Stimulated activated CD4-positive, alpha-beta T cell treated with anti-CD3 and anti-CD28 coated beads, TNF-alpha, amount 100 ng/mL, for 48 hours (primary cell): ENCODE results near the gene IGSF21.

Source experiments
- DNase-seq, 3 donors: peaks; one replicate each; pipeline ENCODE4 v3.0.0-alpha.2; 2020; ENCODE audit warnings: low read depth in 3 of 3

Gene IGSF21

DNA sequence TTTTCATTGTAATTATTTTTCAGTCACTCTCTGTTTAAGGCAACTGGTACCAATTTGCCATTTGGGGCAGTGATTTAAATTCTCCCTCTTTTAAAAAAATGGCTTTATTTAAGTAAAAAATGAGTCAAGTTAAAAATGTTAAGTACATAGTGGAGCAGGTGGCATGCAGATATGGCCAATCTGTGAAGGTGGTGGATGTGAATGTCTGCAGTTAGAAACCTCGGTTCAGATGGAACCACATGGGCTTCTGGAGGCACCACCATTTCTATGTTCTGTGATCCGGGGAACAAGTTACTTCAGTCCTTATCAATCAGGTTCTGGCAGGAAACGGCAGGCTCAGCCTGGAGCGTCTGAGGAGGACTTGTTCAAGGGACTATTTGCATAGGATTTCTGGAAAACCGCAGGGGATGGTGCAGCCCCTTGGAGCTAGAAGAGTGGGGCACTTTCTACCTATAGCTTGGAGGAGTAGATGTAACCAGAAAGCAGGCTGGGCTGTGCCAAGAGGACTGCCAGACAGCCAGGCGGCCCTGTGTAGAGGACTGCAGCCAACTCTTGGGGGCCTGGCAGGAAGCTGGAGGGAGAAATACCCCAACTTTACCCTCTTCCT is 12.3 kb downstream of the IGSF21 start:
- DNase-seq, result no peak

DNA sequence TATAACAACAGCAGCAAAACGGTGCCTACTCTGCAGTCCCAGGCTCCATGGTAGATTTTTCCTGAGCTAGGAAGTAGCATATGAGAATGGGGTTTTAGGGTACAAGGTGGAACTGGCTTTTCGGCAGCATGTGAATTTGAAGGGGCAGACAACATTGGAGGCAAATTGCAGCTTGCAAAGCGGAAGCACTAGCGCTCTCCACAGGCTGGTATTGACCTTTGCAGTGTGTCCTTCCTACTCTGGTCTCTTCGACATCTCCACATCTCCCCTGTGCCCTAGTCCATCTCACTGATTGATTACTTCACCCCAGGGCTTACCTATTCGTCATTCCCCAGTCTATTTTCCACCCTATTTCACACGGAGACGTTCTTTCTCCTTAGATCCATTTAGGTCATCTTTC is 13.0 kb downstream of the IGSF21 start:
- DNase-seq, result no peak

DNA sequence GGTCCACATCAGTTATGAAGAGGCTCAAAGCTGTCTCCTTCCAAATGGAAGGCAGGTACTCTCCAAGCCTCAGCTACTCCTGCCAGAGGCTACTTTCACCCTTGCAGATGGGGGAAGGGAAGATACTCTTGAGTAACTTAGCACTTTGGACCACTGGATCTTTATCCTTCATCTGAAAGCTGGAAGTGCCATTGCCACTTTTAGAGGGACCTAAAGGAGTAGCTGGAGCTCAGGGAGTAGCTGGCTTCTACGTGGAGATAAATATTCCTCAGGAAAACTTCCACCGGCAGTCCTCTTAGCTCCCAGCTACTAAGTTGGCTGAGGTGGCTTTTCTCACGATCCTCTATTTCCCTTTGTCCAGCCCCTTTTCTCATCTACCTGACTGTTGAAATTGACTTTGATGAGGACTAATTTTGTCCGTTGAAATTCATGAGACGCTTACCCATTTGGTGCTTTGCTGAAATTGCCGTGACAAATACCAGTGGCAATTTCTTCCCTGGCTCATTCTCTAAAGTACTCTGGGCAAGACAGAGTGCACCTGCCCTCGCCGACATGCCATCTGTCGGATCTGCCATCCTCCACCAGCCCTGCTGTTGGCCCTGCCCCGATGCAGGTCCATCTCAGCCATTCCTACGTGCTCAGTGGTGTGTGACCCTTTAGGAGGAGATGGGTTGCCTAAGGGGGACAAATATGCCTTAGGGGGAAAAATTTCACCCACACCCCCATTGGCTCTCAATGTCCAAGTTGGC is 13.6 kb downstream of the IGSF21 start:
- no peak for DNase-seq

DNA sequence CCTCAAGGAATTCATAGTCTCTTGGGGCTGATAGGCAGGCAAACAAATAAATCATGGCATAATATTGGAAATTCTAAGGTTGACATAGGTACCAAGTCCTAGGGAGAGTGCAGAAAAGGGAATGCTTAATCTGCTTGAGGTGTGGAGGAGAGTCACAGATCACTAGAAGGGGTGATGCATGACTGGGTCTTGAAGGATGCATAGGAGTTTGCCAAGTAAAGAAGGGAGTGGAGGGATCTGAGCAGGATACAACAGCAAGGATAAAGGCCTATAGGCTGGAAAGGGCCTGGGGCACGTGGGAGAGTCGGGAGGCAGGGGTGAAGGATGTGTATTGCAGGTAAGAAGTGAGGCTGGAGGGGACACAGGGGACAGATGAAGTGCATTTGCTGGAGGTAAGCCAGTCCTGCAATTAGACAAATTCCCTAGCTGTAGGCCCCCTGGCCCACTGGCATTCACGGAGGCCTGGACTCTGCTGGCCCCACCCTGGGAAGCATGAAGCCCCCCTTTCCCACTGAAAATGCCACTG is 15.9 kb downstream of the IGSF21 start:
- DNase-seq, result no peak

DNA sequence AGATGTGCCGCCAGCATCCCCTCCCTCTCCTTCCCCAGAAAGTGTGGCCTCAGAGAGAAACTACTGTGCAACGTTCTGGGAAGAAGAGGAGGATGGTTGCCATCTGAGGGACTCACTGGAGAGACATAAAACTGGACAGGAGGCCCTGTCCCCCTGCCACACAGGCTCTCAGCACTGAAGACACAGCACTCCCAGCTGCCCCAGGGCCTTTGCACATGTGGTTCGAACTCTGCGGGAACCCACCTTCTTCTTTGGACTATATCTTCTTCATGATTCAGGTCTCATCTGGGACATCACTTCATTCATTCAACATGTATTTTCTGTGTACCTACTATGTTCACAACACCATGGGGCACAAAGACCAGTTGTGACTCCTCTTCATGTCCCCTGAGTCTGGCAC is 17.4 kb downstream of the IGSF21 start:
- no peak for DNase-seq

DNA sequence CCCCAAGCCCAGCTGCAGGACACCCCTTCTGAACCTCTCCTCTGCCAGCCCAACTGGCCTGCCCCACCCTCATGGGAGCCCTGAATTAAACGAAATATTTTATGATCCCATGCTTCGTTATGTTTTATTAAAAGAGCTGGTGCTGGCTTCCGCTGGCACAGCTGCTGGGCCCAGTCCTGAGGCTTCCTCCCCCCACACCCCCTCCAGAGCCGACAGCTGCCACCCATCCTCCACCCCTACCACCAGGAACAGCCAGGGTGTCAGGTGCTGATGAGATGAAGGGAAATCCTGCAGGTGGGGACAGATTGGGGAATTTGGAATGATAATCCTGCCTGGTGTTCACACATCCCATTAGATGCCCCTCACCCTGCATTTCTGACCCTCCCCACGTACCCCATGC is 19.0 kb downstream of the IGSF21 start:
- no peak for DNase-seq

DNA sequence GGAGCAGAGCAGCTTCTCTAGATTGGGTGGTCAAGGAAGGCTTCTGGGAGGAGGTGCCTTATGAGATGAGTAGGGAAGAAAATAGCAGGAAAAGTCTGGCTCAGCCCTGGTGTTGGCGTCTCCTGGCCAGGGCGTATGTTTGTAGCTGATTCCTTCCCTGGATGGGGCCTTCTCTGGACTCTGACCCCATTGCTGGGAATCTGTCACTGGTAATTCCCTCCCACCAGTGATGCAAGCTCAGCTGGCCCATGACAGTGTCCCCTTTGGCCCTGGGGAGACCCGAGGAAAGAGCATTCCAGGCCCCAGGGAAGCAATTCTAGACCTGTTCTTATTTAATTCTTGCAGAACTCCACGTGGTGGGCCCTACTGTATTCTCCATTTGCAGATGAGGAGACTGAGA is 20.7 kb downstream of the IGSF21 start:
- no peak for DNase-seq

DNA sequence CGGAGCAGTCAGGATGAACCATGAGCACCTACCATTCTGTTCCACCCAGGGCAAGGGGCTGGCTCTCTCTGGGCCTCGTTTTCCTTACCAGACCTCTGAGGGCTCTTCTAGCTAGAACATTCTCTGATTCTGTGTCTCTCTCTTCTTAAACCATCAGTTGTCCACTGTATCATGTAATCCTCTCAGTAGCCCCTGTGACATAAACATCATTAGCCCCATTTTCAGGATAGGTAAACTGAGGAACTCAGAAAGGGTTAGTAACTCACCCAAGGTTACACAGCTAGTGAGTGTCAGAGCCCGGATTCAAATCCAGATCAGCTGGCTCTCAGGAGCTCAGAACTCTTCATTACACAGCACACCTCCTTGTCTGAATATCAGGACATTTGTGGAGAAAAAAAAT is 22.8 kb downstream of the IGSF21 start:
- DNase-seq, result no peak

DNA sequence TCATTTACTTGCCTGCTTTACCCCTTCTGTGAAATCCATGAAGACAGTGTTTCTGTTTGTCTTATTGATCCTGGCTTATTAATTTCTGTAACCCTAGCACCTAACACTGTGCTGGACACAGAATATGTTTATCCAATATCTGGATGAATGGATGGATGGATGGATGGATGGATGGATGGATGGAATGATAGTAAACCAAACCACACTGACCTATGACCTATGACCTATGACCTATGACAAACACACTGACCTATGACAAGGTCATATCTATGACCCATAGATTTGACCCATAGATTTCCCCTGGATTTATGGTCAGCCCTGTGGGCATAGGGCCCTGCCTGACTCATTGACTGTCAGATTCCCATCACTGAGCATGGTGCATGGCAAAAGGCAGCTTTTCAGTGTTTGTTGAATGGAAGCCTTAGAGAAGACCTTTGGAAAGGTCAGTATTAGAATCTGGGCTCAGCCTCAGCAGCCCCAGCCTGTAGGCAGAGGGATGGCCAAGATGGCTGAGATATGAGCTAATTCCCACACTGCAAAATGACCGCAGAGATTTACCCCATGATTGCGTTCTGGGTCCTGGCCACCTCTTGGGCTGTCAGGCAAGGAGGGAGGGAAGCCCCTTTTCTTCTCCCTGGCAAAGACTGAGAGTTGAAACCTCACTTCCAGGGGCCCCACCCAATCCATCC is 24.6 kb downstream of the IGSF21 start:
- DNase-seq, result no peak

DNA sequence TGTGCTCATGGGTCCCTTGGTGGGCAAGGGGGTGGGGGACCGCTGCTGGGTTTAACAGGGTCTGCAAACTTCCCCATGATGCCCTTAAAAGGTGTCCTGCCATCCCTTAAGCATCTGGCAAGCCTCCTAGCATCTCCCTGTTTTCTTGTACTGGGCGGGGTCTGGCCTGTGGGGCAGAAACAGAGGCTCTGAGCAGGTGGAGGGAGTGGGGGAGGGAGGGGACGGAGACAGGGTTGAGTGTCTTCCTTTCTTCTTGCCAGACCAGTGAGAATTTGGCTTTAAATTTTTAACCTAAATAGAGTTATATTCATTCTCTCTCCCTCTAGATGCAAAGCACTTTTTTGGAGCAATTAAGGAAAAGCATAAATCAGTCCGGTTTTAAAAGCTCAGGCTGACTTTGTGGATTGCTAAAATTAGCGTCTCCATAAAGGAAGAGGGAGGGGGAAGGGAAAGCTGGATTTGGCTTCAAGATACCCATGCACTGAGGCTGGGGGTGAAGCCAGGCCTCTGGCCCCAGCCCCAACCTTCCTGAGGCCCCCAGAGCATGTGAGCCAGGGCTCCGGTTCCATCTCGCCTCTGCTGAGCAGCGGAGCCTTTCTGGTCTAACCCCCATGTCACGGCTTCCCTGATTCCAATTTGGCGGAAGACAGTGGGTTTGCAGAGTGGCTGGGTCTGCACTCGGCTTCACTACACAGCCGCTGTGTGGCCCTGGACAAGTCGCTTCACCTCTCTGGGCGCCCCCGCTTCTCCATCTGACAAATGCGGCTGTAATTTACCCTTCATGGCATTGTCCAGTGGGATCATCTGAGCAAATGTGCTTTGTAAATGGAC is 25.3 kb downstream of the IGSF21 start:
- no peak for DNase-seq

DNA sequence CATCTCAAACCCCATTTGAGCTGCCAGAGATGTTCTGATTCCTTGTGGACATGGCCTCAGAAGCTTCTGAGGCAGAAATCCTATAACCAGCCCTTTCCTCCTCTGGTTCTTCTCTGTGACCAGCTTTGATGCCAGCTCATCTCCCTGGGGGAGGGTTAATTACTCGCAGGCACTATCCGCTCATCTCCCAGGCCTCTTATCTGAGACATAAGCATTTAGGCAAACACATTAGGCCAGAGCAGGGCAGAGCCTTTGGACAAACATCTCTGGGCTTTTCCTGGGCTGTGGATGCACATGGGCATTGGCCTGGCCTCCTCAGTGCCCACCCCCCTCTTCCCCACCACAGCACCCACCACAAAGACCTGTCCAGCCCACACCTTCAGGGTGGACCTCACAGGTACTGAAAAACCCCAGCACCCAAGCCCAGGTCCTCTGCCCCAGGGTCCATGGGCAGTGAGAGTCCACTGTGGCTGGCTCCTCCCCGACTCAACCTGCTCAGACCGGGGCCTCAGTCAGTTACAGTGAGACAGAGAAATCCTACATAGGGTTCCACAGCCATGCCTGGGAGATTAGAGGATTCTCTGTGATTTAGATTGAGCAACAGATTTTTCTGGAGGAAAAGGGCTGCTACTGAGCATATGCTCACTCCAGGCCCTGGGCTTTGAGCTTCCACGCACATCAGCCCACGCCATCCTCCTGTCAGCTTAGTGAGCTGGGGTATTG is 26.9 kb downstream of the IGSF21 start:
- DNase-seq, result no peak

DNA sequence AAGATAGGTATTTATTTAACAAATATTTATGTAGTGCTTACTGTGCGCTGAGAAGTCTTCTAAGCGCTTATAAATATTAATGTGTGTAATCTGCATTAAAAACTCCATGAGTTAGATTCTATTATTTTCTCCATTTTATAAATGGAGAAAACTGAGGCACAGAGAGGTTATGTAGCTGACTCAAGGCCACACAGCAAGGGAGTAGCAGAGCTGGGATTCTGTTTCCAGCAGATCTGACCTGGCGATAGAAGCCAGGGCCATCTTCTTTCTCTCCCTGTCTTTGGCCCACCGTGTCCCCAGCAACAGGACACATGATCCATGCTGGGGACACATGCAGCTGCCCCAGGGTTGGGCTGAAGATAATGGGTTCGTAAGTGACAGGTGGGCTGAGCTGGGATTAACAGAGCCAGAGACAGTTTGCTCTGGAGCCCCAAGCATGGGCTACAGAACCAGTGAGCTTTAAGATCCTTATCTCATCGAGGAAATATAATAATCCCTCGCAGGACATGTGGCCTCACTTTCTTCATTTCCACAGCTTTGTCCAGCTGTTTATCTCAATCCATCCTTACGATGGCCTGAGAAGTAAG is 30.3 kb downstream of the IGSF21 start:
- no peak for DNase-seq

DNA sequence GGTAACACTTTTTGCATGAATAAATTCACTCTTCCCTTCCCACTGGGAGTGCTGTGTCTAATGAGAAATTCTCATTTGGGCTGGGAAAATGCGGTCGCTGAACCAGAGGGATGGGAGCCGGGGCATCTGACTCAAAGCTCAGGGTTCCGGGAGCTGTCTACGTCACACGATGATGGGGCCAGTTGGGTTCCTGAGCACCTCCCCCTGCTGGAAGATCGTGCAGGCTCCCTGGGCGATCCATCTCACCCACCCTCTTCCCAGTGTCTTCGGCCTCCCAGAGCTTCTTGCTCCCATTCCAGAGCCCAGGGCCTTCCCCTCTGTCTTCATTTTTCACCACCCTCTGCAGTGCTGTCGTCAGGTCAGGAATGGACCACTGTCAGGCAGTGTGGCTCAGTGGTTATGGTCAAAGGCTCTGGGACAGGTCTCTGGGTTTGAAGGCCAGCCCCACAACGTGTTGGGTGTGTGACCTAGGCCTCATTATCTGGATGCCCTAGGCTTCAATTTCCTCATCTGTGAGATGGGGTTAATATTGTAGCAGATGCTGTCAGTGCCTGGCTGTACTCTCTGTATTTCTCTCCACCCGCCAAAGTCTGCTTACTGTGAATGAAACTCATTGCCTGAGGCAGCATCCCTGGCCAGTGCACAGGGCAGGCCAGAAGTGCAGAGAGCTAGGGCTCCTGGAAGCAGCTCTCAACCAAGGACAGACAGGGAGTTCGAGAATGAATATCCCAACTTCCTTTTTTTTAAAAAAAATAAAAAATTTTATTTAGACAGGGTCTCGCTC is 31.8 kb downstream of the IGSF21 start:
- no peak for DNase-seq

DNA sequence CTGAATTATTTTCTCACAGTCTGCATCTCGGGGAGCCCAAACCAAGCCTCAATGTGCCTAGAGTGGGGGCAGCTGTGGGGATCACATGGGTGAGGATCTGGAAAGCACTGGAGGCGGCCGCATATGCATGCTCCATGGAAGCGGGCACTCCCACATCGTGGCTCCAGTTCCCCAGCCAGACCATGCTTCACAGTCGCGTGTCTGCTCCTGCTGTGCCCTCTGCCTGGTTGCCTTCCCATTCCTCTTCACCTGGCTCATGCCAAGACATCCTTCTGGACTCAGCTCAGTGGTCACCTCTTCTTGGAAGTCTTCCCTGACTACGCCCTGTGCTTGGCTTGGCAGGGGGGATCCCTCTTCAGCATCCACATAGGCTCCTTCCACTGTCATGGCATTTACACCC is 32.8 kb downstream of the IGSF21 start:
- no peak for DNase-seq

DNA sequence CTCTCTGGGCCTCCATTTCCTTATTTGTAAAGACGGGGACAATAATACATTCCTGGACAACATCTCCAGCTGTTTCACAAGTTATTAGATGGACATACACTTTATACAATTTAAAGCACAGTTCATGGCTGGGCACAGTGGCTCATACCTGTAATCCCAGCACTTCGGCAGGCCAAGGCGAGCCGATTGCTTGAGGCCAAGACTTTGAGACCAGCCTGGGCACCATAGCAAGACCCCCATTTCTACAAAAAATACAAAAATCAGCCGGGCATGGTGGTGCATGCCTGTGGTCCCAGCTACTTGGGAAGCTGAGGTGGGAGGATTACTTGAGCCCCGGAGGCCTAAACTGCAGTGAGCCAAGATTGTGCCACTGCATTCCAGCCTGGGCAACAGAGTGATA is 34.1 kb downstream of the IGSF21 start:
- DNase-seq, result no peak

DNA sequence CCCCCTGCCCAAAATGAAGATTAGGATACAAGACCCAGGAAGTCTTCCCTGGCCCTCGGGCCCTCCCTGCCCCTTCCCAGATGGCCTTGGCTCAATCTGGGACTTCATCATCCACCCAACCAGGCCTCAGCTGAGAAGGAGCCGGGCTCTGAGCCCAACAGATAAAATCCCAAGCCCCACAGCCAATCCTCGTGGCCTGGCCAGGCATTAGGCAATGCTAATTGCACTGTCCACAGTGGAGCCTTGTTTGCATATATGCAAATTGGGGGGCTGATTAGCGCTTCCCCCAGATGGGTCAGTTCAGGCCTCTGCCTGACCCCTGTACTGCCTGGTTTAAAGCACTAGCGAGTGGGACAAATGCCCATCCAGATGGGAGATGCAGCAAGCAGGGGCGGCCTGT is 34.9 kb downstream of the IGSF21 start:
- DNase-seq, result no peak

DNA sequence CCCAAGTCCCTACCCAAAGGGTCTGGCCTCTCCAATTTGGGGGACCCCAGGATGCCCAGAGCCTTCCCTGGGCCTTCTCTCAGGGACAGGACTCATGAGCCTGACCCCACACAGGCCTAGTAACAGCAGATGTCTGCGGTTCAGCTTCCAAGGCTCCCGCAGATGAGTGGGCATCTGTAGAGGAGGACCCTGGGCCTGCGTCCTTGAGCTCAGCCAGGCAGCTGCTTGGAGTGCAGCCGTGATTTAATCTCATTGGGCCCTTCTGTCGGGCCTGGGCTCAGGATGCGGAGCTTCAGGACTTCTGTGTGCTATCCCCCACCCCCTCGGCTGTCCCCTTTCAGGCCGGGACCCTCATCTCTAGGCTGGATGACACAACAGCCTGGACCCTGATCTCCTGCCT is 35.4 kb downstream of the IGSF21 start:
- no peak for DNase-seq

DNA sequence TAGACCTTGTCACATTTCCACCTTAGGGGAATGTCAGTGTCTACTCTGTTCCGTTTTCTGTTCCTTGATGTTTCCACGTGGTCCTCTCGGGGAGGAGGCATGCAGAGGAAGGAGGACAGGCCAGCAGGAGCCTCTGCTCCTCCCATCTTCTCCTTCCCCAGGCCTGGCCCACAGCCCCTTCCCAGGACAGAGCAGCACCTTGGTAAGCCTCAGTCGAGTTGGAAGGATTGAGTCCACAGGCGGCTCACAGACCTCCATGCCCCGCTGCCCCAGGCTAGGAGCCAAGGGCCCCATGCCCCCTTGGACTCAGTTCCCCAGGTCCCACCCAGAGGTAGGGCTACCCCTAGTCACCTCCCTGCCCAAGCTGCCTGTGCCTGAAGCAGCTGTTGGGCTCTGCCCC is 36.5 kb downstream of the IGSF21 start:
- no peak for DNase-seq

DNA sequence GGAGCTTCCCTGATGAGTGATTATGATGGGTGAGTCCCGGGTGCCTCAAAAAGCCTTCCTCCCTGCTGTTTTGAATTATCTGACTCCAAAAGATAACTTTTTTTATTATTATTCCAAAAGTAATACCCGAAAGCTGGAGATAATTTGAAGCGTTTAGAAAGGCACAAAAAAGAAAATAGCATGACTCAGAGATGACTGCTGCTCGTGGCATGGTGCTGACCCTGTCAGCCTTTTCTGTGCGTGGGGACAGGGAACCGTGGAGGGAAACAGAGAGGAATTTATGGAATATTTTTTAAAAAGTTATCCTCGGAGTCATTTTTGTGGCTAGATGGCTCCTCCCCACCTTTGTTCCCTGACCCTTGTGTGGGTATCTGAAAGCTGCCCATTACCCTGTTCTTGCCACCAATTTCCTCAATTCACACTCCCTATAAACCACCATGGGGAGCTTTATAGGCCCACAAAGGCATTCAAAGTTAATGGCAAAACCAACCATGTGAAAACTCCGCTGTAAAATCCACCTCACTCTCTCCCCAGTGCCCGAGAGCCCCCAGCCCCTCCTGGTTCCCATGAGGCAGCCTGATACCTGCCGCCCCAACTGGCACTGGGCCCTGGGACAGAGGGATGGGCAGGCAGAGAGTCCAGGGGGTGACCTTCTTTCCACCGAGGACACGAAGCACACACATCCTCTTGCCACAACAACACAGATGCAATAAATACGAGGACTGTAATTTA is 37.5 kb downstream of the IGSF21 start:
- no peak for DNase-seq
